ENCODE data around the gene PCARE.

PCARE gene

DNA sequence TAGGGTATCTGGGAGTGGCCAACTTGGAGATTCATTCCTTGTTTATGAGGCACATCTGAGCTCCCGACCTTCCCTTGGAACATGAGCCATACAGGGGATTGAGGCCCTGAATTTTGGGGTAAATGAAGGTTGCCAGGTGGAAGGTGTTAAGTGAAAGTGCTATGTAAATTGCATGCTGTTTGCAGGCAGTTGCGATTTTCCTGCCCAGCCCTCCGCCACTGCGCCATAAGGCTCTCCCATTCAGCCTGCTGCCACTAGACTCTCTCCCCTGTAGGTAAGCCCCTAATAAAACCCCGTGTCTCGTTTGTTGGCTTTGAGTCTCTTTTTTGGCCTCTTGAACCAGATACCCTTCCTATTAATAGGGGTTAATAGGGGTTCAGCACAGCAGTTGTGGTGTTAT, 33.8 kb downstream of the PCARE start:
- H3K4me3 ChIP-seq (ENCODE audit: low read depth, low read length), result no peak overlapping the region
- TF ChIP-seq, protein P1, sequence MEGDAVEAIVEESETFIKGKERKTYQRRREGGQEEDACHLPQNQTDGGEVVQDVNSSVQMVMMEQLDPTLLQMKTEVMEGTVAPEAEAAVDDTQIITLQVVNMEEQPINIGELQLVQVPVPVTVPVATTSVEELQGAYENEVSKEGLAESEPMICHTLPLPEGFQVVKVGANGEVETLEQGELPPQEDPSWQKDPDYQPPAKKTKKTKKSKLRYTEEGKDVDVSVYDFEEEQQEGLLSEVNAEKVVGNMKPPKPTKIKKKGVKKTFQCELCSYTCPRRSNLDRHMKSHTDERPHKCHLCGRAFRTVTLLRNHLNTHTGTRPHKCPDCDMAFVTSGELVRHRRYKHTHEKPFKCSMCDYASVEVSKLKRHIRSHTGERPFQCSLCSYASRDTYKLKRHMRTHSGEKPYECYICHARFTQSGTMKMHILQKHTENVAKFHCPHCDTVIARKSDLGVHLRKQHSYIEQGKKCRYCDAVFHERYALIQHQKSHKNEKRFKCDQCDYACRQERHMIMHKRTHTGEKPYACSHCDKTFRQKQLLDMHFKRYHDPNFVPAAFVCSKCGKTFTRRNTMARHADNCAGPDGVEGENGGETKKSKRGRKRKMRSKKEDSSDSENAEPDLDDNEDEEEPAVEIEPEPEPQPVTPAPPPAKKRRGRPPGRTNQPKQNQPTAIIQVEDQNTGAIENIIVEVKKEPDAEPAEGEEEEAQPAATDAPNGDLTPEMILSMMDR (conservative IDR thresholded peaks at IDR 0.05; ENCODE audit: low read depth, low read length), result no peak
- DNase-seq (ENCODE audit: low read depth), result no peak

DNA sequence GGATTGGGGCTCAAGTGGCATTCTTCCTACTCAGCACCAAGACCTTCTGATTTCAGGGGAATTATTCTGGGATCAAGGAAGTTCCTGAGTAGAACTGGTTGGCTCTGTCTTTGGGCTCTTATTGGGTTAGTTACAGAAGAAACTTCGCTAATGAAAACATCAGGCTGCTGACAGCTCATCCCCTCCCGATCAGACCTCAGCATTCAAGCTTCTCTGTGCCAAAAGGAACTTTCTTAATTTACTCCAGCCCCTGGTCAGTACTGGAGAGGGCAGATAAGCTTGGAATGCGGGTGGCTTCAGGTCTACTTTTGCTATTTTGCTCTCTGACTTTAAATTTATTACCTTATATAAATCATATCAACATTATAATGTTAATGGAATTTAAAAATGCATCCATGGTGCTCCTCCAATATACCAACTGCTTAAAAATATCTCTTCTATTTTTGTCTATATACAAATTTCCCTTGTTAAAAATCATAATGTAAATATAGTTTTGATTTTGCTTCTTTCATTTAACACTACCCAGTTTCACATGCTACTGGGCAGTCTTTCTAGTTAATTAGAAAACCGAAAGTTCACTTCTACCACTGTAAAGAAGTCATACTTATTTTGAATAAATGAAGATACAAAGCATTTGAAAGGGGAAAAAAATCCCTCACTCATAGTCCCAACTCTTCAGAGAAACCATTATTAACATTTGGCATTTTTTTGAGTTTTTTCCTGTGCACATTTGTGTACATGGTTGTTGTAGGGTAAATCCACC, 34.4 kb downstream of the PCARE start:
- peak; percentile 39 for DNase-seq (ENCODE audit: low read depth)
- TF ChIP-seq, protein P1 (conservative IDR thresholded peaks at IDR 0.05; ENCODE audit: low read depth, low read length), result no peak
- no peak overlapping the region for H3K4me3 ChIP-seq (ENCODE audit: low read depth, low read length)

DNA sequence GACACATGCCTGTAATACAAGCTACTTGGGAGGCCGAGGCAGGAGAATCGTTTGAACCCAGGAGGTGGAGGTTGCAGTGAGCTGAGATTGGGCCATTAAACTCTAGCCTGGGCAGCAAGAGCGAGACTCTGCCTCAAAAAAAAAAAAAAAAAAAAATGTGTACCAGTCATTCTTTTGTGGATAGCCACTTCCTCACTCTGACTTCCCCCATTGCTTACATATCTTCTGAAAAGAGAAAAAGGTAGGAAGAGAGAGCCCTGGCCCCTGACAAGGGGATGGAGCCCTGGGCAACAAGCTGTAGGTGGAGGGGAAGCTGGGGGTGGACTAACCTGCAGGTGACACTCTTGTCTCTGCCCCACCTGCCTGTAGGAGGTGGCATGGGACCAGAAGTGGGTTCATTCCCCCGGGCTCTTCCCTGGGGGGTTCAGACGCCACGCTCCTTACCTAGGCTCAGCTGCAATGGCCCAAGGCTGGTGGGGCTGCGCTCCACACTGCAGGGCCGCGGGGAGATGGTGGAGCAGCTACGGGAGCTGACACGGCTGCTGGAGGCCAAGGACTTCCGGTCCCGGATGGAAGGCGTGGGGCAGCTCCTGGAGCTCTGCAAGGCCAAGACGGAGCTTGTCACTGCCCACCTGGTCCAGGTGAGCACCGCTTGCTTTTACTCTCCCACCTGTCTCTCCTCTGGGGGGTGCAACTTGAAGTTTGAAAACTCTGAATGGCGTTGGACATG, 39.1 kb downstream of the PCARE start:
- TF ChIP-seq, protein P1 (conservative IDR thresholded peaks at IDR 0.05; ENCODE audit: low read depth, low read length), result no peak
- DNase-seq (ENCODE audit: low read depth), result no peak
- no peak overlapping the region for H3K4me3 ChIP-seq (ENCODE audit: low read depth, low read length)

DNA sequence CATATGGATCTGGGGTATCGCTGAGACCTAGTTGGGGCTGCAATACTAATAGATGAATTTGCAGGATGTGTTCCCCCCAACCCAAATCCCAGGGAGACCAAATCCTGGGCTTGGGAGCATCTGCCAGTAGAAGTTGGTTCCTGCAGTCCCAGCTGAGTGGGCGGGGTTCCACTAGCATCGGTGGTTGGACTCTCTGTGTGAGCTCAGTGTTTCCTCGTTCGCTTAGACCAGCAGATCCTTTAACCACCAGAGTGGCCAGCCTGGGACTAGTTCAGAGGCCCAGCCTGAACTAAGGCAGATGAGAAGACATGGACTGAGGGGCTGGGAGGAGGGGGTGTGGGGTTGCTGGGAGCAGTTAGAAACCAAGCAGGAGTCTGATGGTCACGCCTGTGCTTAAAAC, 40.7 kb downstream of the PCARE start:
- TF ChIP-seq, protein P1 (conservative IDR thresholded peaks at IDR 0.05; ENCODE audit: low read depth, low read length), result no peak
- no peak for DNase-seq (ENCODE audit: low read depth)
- no peak overlapping the region for H3K4me3 ChIP-seq (ENCODE audit: low read depth, low read length)

DNA sequence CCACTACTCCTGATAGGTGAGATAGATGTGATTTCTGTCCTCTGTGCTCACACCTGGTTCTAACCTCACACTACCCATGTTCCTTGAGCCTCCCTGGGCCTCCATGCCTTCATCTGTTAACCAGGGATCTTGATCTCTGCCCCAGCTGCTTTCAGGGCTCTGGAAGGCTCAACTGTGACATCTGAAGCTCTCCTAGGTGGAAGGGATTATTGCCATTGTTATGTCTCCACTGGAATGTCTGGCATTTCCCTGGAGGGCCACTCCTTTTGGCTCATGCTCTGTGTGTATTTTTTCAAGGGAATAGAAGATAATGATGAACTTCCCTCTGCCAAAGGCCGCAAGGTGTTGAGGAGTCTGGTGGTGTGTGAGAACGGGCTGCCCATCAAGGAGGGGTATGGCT, 41.2 kb downstream of the PCARE start:
- DNase-seq (ENCODE audit: low read depth), result peak; percentile 51
- TF ChIP-seq, protein P1 (conservative IDR thresholded peaks at IDR 0.05; ENCODE audit: low read depth, low read length), result no peak
- no peak overlapping the region for H3K4me3 ChIP-seq (ENCODE audit: low read depth, low read length)

DNA sequence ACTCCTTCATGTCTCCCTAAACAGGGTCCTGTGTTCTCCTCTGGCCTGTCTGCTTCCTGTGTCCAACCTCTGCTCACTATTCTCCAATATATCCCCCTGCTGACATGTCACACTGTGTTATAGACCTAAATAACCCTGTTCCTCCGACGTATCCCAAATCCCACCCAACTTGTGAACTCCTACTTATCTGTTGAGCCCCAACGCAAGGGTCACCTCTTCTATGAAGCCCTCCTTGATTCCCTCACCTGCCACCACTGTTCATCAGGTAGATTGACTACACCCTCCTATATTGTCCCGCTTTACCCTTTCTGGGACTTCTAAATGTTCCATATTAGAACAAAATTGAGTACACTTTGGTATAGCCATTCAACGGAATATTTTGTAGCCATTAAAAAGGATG, 42.1 kb downstream of the PCARE start:
- no peak for DNase-seq (ENCODE audit: low read depth)
- no peak overlapping the region for H3K4me3 ChIP-seq (ENCODE audit: low read depth, low read length)
- TF ChIP-seq, protein P1 (conservative IDR thresholded peaks at IDR 0.05; ENCODE audit: low read depth, low read length), result no peak

All from choroid plexus epithelial cell (primary cell).